RWPE2 (cell line): ENCODE data around the gene RNU6-8.

ENCODE experiments used
- ATAC-seq: fragments of 200-7000 bp; cut with Tn5 transposase; 3 replicates; pipeline ENCODE4 v1.9.1; 2021; ENCODE audit warnings: low read depth
- DNase-seq: peaks from one replicate; pipeline ENCODE4 v3.0.0-alpha.2; 2020; ENCODE audit warnings: low spot score
- H3K27ac ChIP-seq: fragments of 450-650 bp; 2 replicates; pipeline ENCODE4 v1.5.1; 2017; ENCODE audit warnings: mild to moderate bottlenecking; ENCODE audit not compliant: poor library complexity, severe bottlenecking
- H3K27me3 ChIP-seq: fragments of 250-450 bp; sonication (Bioruptor Pico); 2 replicates; pipeline ENCODE4 v1.5.1; 2021; ENCODE audit warnings: mild to moderate bottlenecking, moderate library complexity; ENCODE audit not compliant: insufficient read depth, poor library complexity, severe bottlenecking
- H3K36me3 ChIP-seq: fragments of 250-450 bp; sonication (Bioruptor Pico); 2 replicates; pipeline ENCODE4 v1.5.1; 2020; ENCODE audit warnings: low read depth, mild to moderate bottlenecking, moderate library complexity
- H3K4me1 ChIP-seq: fragments of 250-450 bp; sonication (Bioruptor Pico); 2 replicates; pipeline ENCODE4 v1.5.1; 2021; ENCODE audit warnings: mild to moderate bottlenecking, moderate library complexity; ENCODE audit not compliant: insufficient read depth, poor library complexity, severe bottlenecking
- H3K4me3 ChIP-seq: fragments of 250-450 bp; sonication (Bioruptor Pico); 2 replicates; pipeline ENCODE4 v1.5.1; 2021; ENCODE audit warnings: mild to moderate bottlenecking, moderate library complexity; ENCODE audit not compliant: severe bottlenecking
- H3K9me3 ChIP-seq: fragments of 250-450 bp; sonication (Bioruptor Pico); 2 replicates; pipeline ENCODE4 v1.5.1; 2021; ENCODE audit warnings: mild to moderate bottlenecking, moderate library complexity; ENCODE audit not compliant: severe bottlenecking
- TF ChIP-seq, protein P1 (sequence below): fragments of 450-650 bp; IDR thresholded peaks from one replicate; pipeline ENCODE4 v1.5.1; 2017; ENCODE audit warnings: mild to moderate bottlenecking, moderate library complexity; ENCODE audit not compliant: poor library complexity, severe bottlenecking

RNU6-8 gene

DNA sequence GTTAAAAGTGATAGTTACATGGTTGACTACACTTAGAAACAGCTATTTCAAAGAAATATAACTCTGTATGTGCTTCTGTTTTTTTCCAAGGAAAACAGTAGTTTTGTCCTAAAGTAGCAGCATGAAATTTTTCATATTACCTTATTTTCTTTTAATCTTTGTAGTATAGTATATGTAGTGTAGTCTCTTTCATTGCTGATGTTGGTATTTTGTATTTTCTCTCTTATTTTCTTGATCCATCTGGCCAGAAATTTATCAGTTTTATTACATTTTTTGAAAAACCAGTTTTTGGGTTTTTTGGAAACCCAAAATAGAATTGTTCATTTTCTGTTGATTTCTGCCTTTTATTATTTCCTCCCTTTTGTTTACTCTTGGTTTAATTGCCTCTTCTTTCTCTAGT is 6.4 kb upstream of the RNU6-8 start:
- Histone ChIP-seq H3K4me3 (no peak overlapping the region), H3K27me3 (no peaks in the 10 kb centered on the region), H3K9me3 (no peaks in the 10 kb centered on the region), H3K36me3 (no peaks in the 10 kb centered on the region), H3K27ac (no peak overlapping the region), H3K4me1 (peaks cover 6% of the 10 kb centered on the region)
- DNase-seq (no peak), ATAC-seq (no peak)
- TF ChIP-seq, protein P1, sequence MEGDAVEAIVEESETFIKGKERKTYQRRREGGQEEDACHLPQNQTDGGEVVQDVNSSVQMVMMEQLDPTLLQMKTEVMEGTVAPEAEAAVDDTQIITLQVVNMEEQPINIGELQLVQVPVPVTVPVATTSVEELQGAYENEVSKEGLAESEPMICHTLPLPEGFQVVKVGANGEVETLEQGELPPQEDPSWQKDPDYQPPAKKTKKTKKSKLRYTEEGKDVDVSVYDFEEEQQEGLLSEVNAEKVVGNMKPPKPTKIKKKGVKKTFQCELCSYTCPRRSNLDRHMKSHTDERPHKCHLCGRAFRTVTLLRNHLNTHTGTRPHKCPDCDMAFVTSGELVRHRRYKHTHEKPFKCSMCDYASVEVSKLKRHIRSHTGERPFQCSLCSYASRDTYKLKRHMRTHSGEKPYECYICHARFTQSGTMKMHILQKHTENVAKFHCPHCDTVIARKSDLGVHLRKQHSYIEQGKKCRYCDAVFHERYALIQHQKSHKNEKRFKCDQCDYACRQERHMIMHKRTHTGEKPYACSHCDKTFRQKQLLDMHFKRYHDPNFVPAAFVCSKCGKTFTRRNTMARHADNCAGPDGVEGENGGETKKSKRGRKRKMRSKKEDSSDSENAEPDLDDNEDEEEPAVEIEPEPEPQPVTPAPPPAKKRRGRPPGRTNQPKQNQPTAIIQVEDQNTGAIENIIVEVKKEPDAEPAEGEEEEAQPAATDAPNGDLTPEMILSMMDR, result no peak

GRCh38 chr14:32208490-32208889 is 5.4 kb upstream of the RNU6-8 start:
- H3K36me3 ChIP-seq, result no peaks in the 10 kb centered on the region
- H3K27me3 ChIP-seq, result no peaks in the 10 kb centered on the region
- no peak for ATAC-seq
- H3K4me1 ChIP-seq, result peaks cover 6% of the 10 kb centered on the region
- H3K4me3 ChIP-seq, result no peak overlapping the region
- TF ChIP-seq, protein P1, result no peak
- H3K27ac ChIP-seq, result no peak overlapping the region
- H3K9me3 ChIP-seq, result no peaks in the 10 kb centered on the region
- no peak for DNase-seq

- Histone ChIP-seq H3K9me3 (no peaks in the 10 kb centered on the region), H3K27me3 (no peaks in the 10 kb centered on the region), H3K4me1 (peaks cover 6% of the 10 kb centered on the region), H3K36me3 (no peaks in the 10 kb centered on the region), H3K4me3 (no peak overlapping the region), H3K27ac (no peak overlapping the region)
- TF ChIP-seq, protein P1, result no peak
- no peak for DNase-seq
- ATAC-seq, result no peak
Measured at GRCh38 chr14:32206552-32206951, 3.5 kb upstream of the RNU6-8 start.

DNA sequence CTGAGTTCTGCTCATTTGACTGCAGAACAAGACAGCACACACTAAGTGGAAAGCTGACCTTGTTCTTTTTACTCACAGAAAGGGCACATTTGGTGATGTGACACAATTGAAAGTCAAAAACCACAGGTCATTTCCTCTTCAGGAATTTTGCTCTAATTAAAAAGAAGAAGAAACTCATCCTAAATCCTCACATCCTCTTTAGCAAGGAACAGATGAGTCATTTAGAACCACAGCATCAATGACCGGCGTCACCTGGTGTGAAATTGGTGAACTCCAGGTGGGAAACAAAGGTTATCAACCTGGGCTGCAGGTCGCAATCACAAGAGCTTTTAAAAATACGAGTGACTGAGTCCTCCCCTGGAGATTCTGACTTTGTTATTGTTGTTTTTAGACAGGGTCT is 2.9 kb upstream of the RNU6-8 start:
- Histone ChIP-seq H3K27ac (no peak overlapping the region), H3K4me1 (peaks cover 6% of the 10 kb centered on the region), H3K4me3 (no peak overlapping the region), H3K27me3 (no peaks in the 10 kb centered on the region), H3K36me3 (no peaks in the 10 kb centered on the region), H3K9me3 (no peaks in the 10 kb centered on the region)
- DNase-seq (no peak), ATAC-seq (no peak)
- TF ChIP-seq, protein P1, result peak; percentile 11

DNA sequence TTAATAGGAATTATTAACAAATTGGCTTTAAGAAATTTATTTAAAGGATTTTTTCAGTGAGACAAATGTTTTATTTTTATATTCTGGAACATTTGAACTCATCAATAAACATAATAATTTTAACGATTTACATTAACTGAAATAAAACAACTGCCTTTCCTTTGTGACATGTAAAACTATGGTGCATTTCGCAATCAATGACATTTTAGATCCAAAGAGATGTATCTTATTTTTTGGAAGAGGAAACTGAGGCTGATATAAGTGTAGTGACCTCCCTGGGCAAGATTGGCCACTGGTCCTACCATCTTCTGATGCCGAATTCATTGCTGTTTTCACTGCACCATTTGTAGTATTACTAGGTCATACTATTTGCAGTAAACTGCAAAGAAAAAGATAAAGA is 2.5 kb upstream of the RNU6-8 start:
- Histone ChIP-seq H3K4me1 (peaks cover 6% of the 10 kb centered on the region), H3K4me3 (no peak overlapping the region), H3K27ac (no peak overlapping the region), H3K36me3 (no peaks in the 10 kb centered on the region), H3K27me3 (no peaks in the 10 kb centered on the region), H3K9me3 (no peaks in the 10 kb centered on the region)
- TF ChIP-seq, protein P1, result no peak
- no peak for DNase-seq
- no peak for ATAC-seq
